OCI-LY7 (cell line): ENCODE data around the gene KLK12. TPM values are rescaled to one million over a fixed set of nuclear protein-coding genes. Genes with fewer than 3 reads are reported as not detected.

Experiments
- BruUV-seq: library from RNA; stranded (reverse); fragments of 400-500 nt; replicated peaks from 2 replicates; lab custom pipeline; 2021; lab: Mats Ljungman, UMichigan
- CTCF ChIA-PET: fragments of 300-600 bp; sonication (Branson Sonifier 250); formaldehyde crosslinking; loops from one replicate; lab custom pipeline; 2022; ENCODE audit warnings: antibody characterized with exemption; ENCODE audit not compliant: unreplicated experiment; lab: Charles Lee
- POLR2A ChIA-PET: fragments of 300-600 bp; sonication (Branson Sonifier 250); formaldehyde crosslinking; loops from one replicate; lab custom pipeline; 2022; ENCODE audit warnings: antibody characterized with exemption; lab: Charles Lee
- DNase-seq: peaks from one replicate; pipeline ENCODE4 v3.0.0-alpha.2; 2015; ENCODE audit warnings: low spot score
- H2AFZ ChIP-seq: fragments of 200-600 bp; sonication (generic), shearing (Covaris generic); 2 replicates; pipeline ENCODE4 v1.6.1; 2014; ENCODE audit warnings: mild to moderate bottlenecking, antibody characterized with exemption, low read length, moderate library complexity
- H3K27ac ChIP-seq: fragments of 200-600 bp; sonication (generic); 2 replicates; pipeline ENCODE4 v1.5.1; 2014; ENCODE audit warnings: mixed run types, low read depth, mild to moderate bottlenecking, moderate library complexity, low read length, inconsistent platforms; ENCODE audit not compliant: poor library complexity, severe bottlenecking
- H3K36me3 ChIP-seq: fragments of 200-600 bp; sonication (generic); 2 replicates; pipeline ENCODE4 v1.6.1; 2014; ENCODE audit warnings: mild to moderate bottlenecking, antibody characterized with exemption, low read length, moderate library complexity, mixed read lengths; ENCODE audit not compliant: insufficient read depth
- H3K4me1 ChIP-seq: fragments of 200-600 bp; sonication (generic); 2 replicates; pipeline ENCODE4 v1.5.1; 2014; ENCODE audit warnings: mild to moderate bottlenecking, low read length; ENCODE audit not compliant: insufficient read depth, poor library complexity, severe bottlenecking
- H3K4me2 ChIP-seq: fragments of 200-600 bp; sonication (generic); 2 replicates; pipeline ENCODE4 v1.6.1; 2014; ENCODE audit warnings: mild to moderate bottlenecking, low read length
- H3K4me3 ChIP-seq: fragments of 200-600 bp; sonication (generic); 2 replicates; pipeline ENCODE4 v1.5.1; 2014; ENCODE audit warnings: mild to moderate bottlenecking, low read depth, low read length; ENCODE audit not compliant: poor library complexity, severe bottlenecking
- H3K79me2 ChIP-seq: fragments of 200-600 bp; sonication (generic); 2 replicates; pipeline ENCODE4 v1.6.1; 2016; ENCODE audit warnings: low read depth, mild to moderate bottlenecking, low read length, moderate library complexity, mixed read lengths; ENCODE audit not compliant: insufficient read depth
- H3K9me2 ChIP-seq: fragments of 200-600 bp; sonication (generic); 2 replicates; pipeline ENCODE4 v1.6.1; 2016; ENCODE audit warnings: mild to moderate bottlenecking, low read length, mixed read lengths; ENCODE audit not compliant: insufficient read depth
- H3K9me3 ChIP-seq: fragments of 200-600 bp; sonication (generic); 2 replicates; pipeline ENCODE4 v1.6.1; 2014; ENCODE audit warnings: mild to moderate bottlenecking, mixed run types, low read length, mixed read lengths
- H4K20me1 ChIP-seq: fragments of 200-600 bp; sonication (generic); 2 replicates; pipeline ENCODE4 v1.6.1; 2014; ENCODE audit warnings: mild to moderate bottlenecking, antibody characterized with exemption, low read length, moderate library complexity, mixed read lengths; ENCODE audit not compliant: insufficient read depth
- EZH2phosphoT487 ChIP-seq: fragments of 200-600 bp; sonication (generic); IDR thresholded peaks from 2 replicates; pipeline ENCODE4 v1.6.1; 2018; ENCODE audit warnings: low read depth, borderline replicate concordance, mild to moderate bottlenecking, mixed run types, antibody characterized with exemption, low read length, moderate library complexity, mixed read lengths
- intact Hi-C: fragments of 100-400 bp; cut with micrococcal nuclease; formaldehyde crosslinking; loops from one replicate; pipeline ENCODE4 v1.10.0; 2022; ENCODE audit not compliant: unreplicated experiment
- total RNA-seq, 2 experiments: library from RNA; depleted of rRNA in 1 of 2; stranded (reverse); fragments of >200 nt in 1 of 2; shearing (Covaris generic) in 1 of 2; gene quantifications; 2 replicates each; pipeline ENCODE4 v1.2.3, GENCODE V29; 2014 to 2022
- TF ChIP-seq, protein P1 (sequence below): fragments of 200-600 bp; sonication (generic); conservative IDR thresholded peaks from 2 replicates; pipeline ENCODE4 v1.5.1; 2014; ENCODE audit warnings: mild to moderate bottlenecking, antibody characterized with exemption, low read length, moderate library complexity, mixed read lengths

The KLK12 gene
- total RNA-seq, 2 experiments from 2014 or later = not detected

GRCh38 chr19:51076631-51077213 is 41.9 kb upstream of the KLK12 start:
- H3K9me3 ChIP-seq = 0 out of 2 replicates have a peak, but pooled peaks cover 13% of the 10 kb centered on the region
- H3K36me3 ChIP-seq = no peaks in the 10 kb centered on the region
- no peak overlapping the region for H3K4me3 ChIP-seq
- no peak for TF ChIP-seq EZH2phosphoT487
- TF ChIP-seq, protein P1, sequence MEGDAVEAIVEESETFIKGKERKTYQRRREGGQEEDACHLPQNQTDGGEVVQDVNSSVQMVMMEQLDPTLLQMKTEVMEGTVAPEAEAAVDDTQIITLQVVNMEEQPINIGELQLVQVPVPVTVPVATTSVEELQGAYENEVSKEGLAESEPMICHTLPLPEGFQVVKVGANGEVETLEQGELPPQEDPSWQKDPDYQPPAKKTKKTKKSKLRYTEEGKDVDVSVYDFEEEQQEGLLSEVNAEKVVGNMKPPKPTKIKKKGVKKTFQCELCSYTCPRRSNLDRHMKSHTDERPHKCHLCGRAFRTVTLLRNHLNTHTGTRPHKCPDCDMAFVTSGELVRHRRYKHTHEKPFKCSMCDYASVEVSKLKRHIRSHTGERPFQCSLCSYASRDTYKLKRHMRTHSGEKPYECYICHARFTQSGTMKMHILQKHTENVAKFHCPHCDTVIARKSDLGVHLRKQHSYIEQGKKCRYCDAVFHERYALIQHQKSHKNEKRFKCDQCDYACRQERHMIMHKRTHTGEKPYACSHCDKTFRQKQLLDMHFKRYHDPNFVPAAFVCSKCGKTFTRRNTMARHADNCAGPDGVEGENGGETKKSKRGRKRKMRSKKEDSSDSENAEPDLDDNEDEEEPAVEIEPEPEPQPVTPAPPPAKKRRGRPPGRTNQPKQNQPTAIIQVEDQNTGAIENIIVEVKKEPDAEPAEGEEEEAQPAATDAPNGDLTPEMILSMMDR = no peak
- no TSS peak for BruUV-seq
- no peak overlapping the region for H3K27ac ChIP-seq
- POLR2A ChIA-PET = no interaction called here
- no peak for DNase-seq
- H3K4me2 ChIP-seq = no peak overlapping the region
- no peaks in the 10 kb centered on the region for H3K79me2 ChIP-seq
- CTCF ChIA-PET = no interaction called here
- intact Hi-C loops = no loop called here
- H3K4me1 ChIP-seq = no peaks in the 10 kb centered on the region
- H4K20me1 ChIP-seq = no peaks in the 10 kb centered on the region
- no peaks in the 10 kb centered on the region for H3K9me2 ChIP-seq
- no peak overlapping the region for H2AFZ ChIP-seq

DNA sequence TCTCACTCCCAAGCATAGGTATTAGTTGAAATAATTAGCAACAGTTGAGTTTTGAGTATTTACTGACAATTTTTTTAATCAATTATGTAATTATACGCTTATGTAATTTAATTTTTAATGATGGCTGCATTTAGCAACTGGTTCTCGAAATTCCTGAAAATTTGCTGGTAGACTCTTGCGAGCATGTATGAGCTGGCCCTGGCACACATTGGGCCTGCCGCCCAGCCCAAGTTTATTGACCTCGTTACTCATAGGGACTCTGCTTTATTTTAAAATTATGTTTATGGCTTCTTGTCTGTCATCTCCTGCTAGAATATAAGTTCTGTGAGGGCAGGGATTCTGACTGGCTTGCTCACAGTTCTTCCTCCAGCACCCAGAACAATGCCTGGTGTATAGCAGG is 41.2 kb upstream of the KLK12 start:
- Histone ChIP-seq H4K20me1 (no peaks in the 10 kb centered on the region), H3K27ac (no peak overlapping the region), H3K79me2 (no peaks in the 10 kb centered on the region), H3K9me2 (no peaks in the 10 kb centered on the region), H3K4me2 (no peak overlapping the region), H3K4me1 (no peaks in the 10 kb centered on the region), H3K9me3 (0 out of 2 replicates have a peak, but pooled peaks cover 13% of the 10 kb centered on the region), H3K4me3 (no peak overlapping the region), H2AFZ (no peak overlapping the region), H3K36me3 (no peaks in the 10 kb centered on the region)
- no TSS peak for BruUV-seq
- ChIA-PET POLR2A (no interaction called here), CTCF (no interaction called here)
- intact Hi-C loops = no loop called here
- TF ChIP-seq EZH2phosphoT487 = no peak
- no peak for DNase-seq

GRCh38 chr19:51071095-51071405 is 36.2 kb upstream of the KLK12 start:
- no peaks in the 10 kb centered on the region for H3K79me2 ChIP-seq
- H2AFZ ChIP-seq = no peak overlapping the region
- no peak overlapping the region for H3K4me3 ChIP-seq
- no peak for TF ChIP-seq EZH2phosphoT487
- TF ChIP-seq, protein P1 = no peak
- no peak overlapping the region for H3K27ac ChIP-seq
- intact Hi-C loops = no loop called here
- no peaks in the 10 kb centered on the region for H3K9me2 ChIP-seq
- H3K4me2 ChIP-seq = no peak overlapping the region
- DNase-seq = no peak
- ChIA-PET CTCF (no interaction called here), POLR2A (no interaction called here)
- 0 out of 2 replicates have a peak, but pooled peaks cover 13% of the 10 kb centered on the region for H3K9me3 ChIP-seq
- H3K4me1 ChIP-seq = no peaks in the 10 kb centered on the region
- BruUV-seq = no TSS peak
- H3K36me3 ChIP-seq = no peaks in the 10 kb centered on the region
- no peaks in the 10 kb centered on the region for H4K20me1 ChIP-seq
